Tongue (tissue), 1 donor: Measurements from ENCODE around the gene PANX2. TPM values are rescaled to one million over a fixed set of nuclear protein-coding genes. Genes with fewer than 3 reads are reported as not detected.

Experiments
- total RNA-seq: library from RNA; depleted of rRNA; stranded (reverse); fragments of >200 nt; gene quantifications from one replicate; pipeline ENCODE4 v1.2.3, GENCODE V29; 2014

The PANX2 gene
- total RNA-seq, 1 donor from 2014 or later, result 0.31 TPM

Other genes with a start within 250 kb of the PANX2 start
- gene PIM3, start 210.0 kb upstream of the PANX2 start, total RNA-seq, result 57.0 TPM
- gene IL17REL, start 158.0 kb upstream of the PANX2 start, total RNA-seq, result not detected
- gene TTLL8, start 112.4 kb upstream of the PANX2 start, total RNA-seq, result not detected
- 0.21 TPM for gene MLC1, start 85.3 kb upstream of the PANX2 start, total RNA-seq
- 1.0 TPM for gene MOV10L1, start 80.7 kb upstream of the PANX2 start, total RNA-seq
- gene TRABD, start 15.2 kb downstream of the PANX2 start, total RNA-seq, result 18.5 TPM
- 15.0 TPM for gene SELENOO, start 30.3 kb downstream of the PANX2 start, total RNA-seq
- gene TUBGCP6, start 74.3 kb downstream of the PANX2 start, total RNA-seq, result 39.7 TPM
- 23.4 TPM for gene HDAC10, start 80.5 kb downstream of the PANX2 start, total RNA-seq
- gene MAPK12, start 91.0 kb downstream of the PANX2 start, total RNA-seq, result 29.4 TPM
- gene MAPK11, start 99.6 kb downstream of the PANX2 start, total RNA-seq, result 4.0 TPM
- gene PLXNB2, start 136.9 kb downstream of the PANX2 start, total RNA-seq, result 146 TPM
- 7.5 TPM for gene DENND6B, start 156.3 kb downstream of the PANX2 start, total RNA-seq
- 49.5 TPM for gene PPP6R2, start 172.6 kb downstream of the PANX2 start, total RNA-seq